ENCODE measurements around the gene DBN1.

Gene DBN1

GRCh38 chr5:177459819-177460628, 13.4 kb downstream of the DBN1 start:
- Histone ChIP-seq H3K27me3 (ENCODE audit: insufficient read depth, poor library complexity, severe bottlenecking) (no peaks in the 10 kb centered on the region), H3K4me1 (ENCODE audit: insufficient read depth, poor library complexity, severe bottlenecking) (no peaks in the 10 kb centered on the region), H3K9me3 (ENCODE audit: severe bottlenecking) (no peaks in the 10 kb centered on the region), H3K27ac (ENCODE audit: poor library complexity, severe bottlenecking) (no peak overlapping the region), H3K4me3 (ENCODE audit: severe bottlenecking) (no peak overlapping the region), H3K36me3 (ENCODE audit: low read depth) (peaks cover 45% of the 10 kb centered on the region)
- ATAC-seq (ENCODE audit: low read depth), result no peak
- no peak for DNase-seq (ENCODE audit: low spot score)
- TF ChIP-seq CTCF (IDR thresholded peaks at IDR 0.05; ENCODE audit: poor library complexity, severe bottlenecking), result no peak

GRCh38 chr5:177459357-177459756, 14.1 kb downstream of the DBN1 start:
- H3K4me1 ChIP-seq (ENCODE audit: insufficient read depth, poor library complexity, severe bottlenecking), result no peaks in the 10 kb centered on the region
- ATAC-seq (ENCODE audit: low read depth) (no peak), DNase-seq (ENCODE audit: low spot score) (no peak)
- no peak overlapping the region for H3K4me3 ChIP-seq (ENCODE audit: severe bottlenecking)
- no peaks in the 10 kb centered on the region for H3K27me3 ChIP-seq (ENCODE audit: insufficient read depth, poor library complexity, severe bottlenecking)
- peaks cover 38% of the 10 kb centered on the region for H3K36me3 ChIP-seq (ENCODE audit: low read depth)
- no peak overlapping the region for H3K27ac ChIP-seq (ENCODE audit: poor library complexity, severe bottlenecking)
- no peaks in the 10 kb centered on the region for H3K9me3 ChIP-seq (ENCODE audit: severe bottlenecking)
- TF ChIP-seq CTCF (IDR thresholded peaks at IDR 0.05; ENCODE audit: poor library complexity, severe bottlenecking), result no peak

- no peaks in the 10 kb centered on the region for H3K9me3 ChIP-seq (ENCODE audit: severe bottlenecking)
- H3K27ac ChIP-seq (ENCODE audit: poor library complexity, severe bottlenecking), result no peak overlapping the region
- no peaks in the 10 kb centered on the region for H3K4me1 ChIP-seq (ENCODE audit: insufficient read depth, poor library complexity, severe bottlenecking)
- DNase-seq (ENCODE audit: low spot score) (no peak), ATAC-seq (ENCODE audit: low read depth) (no peak)
- H3K27me3 ChIP-seq (ENCODE audit: insufficient read depth, poor library complexity, severe bottlenecking), result no peaks in the 10 kb centered on the region
- no peak for TF ChIP-seq CTCF (IDR thresholded peaks at IDR 0.05; ENCODE audit: poor library complexity, severe bottlenecking)
- peaks cover 34% of the 10 kb centered on the region for H3K36me3 ChIP-seq (ENCODE audit: low read depth)
- no peak overlapping the region for H3K4me3 ChIP-seq (ENCODE audit: severe bottlenecking)
Observed at GRCh38 chr5:177458912-177459350, 14.5 kb downstream of the DBN1 start.

- Histone ChIP-seq H3K4me3 (ENCODE audit: severe bottlenecking) (no peak overlapping the region), H3K4me1 (ENCODE audit: insufficient read depth, poor library complexity, severe bottlenecking) (no peaks in the 10 kb centered on the region), H3K36me3 (ENCODE audit: low read depth) (peaks cover 25% of the 10 kb centered on the region), H3K27me3 (ENCODE audit: insufficient read depth, poor library complexity, severe bottlenecking) (no peaks in the 10 kb centered on the region), H3K9me3 (ENCODE audit: severe bottlenecking) (no peaks in the 10 kb centered on the region), H3K27ac (ENCODE audit: poor library complexity, severe bottlenecking) (no peak overlapping the region)
- DNase-seq (ENCODE audit: low spot score) (no peak), ATAC-seq (ENCODE audit: low read depth) (no peak)
- peak; percentile 16 for TF ChIP-seq CTCF (IDR thresholded peaks at IDR 0.05; ENCODE audit: poor library complexity, severe bottlenecking)
Observed at GRCh38 chr5:177457852-177458681, 15.4 kb downstream of the DBN1 start.

Data from RWPE2 (cell line).